Germinal center (tissue), 1 donor: ENCODE results near the gene ZNF260.

Experiments used
- DNase-seq: peaks from one replicate; pipeline ENCODE4 v3.0.0; 2012; ENCODE audit warnings: mixed read lengths, low spot score

Gene ZNF260

GRCh38 chr19:36489920-36490415 is 38.1 kb downstream of the ZNF260 start:
- DNase-seq, result peak; percentile 88

GRCh38 chr19:36489118-36489919 is 38.8 kb downstream of the ZNF260 start, which contains the start of gene ZNF566:
ZNF566 (minus strand) TSS chr19:36489561; CDS start chr19:36476557, 13,004 bp downstream.
- peak; percentile 95 for DNase-seq

GRCh38 chr19:36488846-36489117 is 39.3 kb downstream of the ZNF260 start:
- DNase-seq, result no peak

GRCh38 chr19:36488118-36488845 is 39.8 kb downstream of the ZNF260 start:
- no peak for DNase-seq

GRCh38 chr19:36483653-36484052 is 44.4 kb downstream of the ZNF260 start:
- DNase-seq, result no peak

- DNase-seq, result no peak
Measured at GRCh38 chr19:36482876-36483275, 45.2 kb downstream of the ZNF260 start.
